ENCODE data around the gene NLRP6.

NLRP6 gene

DNA sequence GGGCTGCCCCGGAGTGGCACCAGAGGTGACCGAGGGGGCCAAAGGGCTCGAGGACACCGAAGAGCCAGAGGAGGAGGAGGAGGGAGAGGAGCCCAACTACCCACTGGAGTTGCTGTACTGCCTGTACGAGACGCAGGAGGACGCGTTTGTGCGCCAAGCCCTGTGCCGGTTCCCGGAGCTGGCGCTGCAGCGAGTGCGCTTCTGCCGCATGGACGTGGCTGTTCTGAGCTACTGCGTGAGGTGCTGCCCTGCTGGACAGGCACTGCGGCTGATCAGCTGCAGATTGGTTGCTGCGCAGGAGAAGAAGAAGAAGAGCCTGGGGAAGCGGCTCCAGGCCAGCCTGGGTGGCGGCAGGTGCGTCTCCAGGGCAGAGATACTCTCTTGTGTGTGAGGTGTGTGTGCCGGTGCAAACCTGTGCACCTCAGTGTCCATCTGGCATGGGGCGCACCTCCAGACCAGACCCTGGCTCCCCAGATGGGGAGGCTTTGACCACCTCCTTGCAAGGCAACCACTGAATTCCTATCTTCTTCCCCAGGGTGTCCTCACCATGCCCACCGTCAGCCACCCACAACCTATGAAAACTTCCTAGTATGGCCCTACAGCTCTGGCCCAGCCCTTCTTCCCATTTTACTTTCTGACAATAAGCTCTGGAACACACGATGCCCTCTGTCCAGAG lies 3.4 kb downstream of the NLRP6 start:
- Histone ChIP-seq H3K79me2 (no peaks in the 10 kb centered on the region), H3K9ac (no peak overlapping the region), H3K4me3 (ENCODE audit: low read depth, low read length) (no peak overlapping the region), H3K27ac (no peak overlapping the region), H3K36me3 (ENCODE audit: control insufficient read depth, insufficient read depth, low read length) (no peaks in the 10 kb centered on the region), H3K4me2 (ENCODE audit: low read length) (no peak overlapping the region), H2AFZ (no peak overlapping the region), H3K9me3 (ENCODE audit: control insufficient read depth, low read length) (no peaks in the 10 kb centered on the region), H3K4me1 (no peaks in the 10 kb centered on the region), H3K27me3 (ENCODE audit: control insufficient read depth, insufficient read depth, low read length) (no peaks in the 10 kb centered on the region)
- TF ChIP-seq, protein P1, sequence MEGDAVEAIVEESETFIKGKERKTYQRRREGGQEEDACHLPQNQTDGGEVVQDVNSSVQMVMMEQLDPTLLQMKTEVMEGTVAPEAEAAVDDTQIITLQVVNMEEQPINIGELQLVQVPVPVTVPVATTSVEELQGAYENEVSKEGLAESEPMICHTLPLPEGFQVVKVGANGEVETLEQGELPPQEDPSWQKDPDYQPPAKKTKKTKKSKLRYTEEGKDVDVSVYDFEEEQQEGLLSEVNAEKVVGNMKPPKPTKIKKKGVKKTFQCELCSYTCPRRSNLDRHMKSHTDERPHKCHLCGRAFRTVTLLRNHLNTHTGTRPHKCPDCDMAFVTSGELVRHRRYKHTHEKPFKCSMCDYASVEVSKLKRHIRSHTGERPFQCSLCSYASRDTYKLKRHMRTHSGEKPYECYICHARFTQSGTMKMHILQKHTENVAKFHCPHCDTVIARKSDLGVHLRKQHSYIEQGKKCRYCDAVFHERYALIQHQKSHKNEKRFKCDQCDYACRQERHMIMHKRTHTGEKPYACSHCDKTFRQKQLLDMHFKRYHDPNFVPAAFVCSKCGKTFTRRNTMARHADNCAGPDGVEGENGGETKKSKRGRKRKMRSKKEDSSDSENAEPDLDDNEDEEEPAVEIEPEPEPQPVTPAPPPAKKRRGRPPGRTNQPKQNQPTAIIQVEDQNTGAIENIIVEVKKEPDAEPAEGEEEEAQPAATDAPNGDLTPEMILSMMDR (IDR thresholded peaks at IDR 0.05), result no peak

DNA sequence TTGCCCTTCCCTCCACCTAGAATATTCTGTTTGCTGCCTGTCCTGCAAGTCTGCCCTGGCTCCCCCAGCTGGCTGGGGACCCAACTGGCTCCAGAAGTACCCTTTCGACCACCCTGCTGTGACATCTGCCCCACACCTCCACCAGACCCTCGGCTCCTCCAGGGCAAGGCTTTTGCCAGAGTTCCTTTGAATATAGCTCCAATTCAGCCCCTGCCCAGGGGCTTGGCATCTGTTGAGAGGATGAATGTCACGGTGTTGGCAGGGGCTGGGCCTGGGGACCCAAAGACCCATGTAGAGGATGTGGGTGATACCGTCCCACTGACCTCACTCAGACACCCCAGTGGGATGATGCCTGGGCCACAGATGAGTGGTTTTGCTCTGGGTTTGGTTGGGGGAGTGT lies 4.0 kb downstream of the NLRP6 start:
- Histone ChIP-seq H3K4me1 (no peaks in the 10 kb centered on the region), H3K27me3 (ENCODE audit: control insufficient read depth, insufficient read depth, low read length) (no peaks in the 10 kb centered on the region), H3K4me3 (ENCODE audit: low read depth, low read length) (no peak overlapping the region), H3K9ac (no peak overlapping the region), H3K27ac (no peak overlapping the region), H3K9me3 (ENCODE audit: control insufficient read depth, low read length) (no peaks in the 10 kb centered on the region), H3K36me3 (ENCODE audit: control insufficient read depth, insufficient read depth, low read length) (no peaks in the 10 kb centered on the region), H3K79me2 (no peaks in the 10 kb centered on the region), H2AFZ (no peak overlapping the region), H3K4me2 (ENCODE audit: low read length) (no peak overlapping the region)
- TF ChIP-seq, protein P1 (IDR thresholded peaks at IDR 0.05), result no peak

DNA sequence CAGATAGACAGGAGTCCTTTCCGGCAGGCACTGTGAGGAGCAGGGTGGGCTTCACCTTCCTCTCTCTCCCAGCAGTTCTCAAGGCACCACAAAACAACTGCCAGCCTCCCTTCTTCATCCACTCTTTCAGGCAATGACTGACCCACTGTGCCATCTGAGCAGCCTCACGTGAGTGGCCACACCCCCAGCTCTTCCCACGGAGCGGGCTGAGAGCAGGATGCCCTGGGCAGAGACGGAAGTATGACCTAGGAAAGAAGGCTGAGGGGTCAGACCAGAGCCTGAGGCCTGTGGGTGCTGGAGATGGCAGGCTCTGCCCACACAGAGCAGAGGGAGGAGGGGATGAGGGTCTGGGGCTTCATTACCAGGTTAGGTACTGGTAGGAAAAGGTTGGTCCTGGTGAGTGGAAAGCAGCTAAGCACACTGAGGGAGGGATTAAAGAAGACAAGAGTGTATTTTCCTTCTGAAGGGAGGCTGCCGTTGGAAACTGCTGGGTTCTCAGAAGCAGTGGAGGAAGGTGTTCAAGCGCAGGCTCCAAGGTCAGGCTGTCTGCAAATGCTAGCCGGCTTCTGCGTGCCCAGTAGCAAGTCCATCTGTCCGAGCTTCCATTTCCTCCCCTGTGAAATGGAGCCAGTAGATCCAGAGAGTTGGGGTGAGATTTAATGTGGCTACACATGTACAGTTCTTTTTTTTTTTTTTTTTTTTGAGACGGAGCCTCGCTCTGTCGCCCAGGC lies 4.6 kb downstream of the NLRP6 start:
- H2AFZ ChIP-seq, result no peak overlapping the region
- H3K4me3 ChIP-seq (ENCODE audit: low read depth, low read length), result no peak overlapping the region
- no peaks in the 10 kb centered on the region for H3K27me3 ChIP-seq (ENCODE audit: control insufficient read depth, insufficient read depth, low read length)
- H3K36me3 ChIP-seq (ENCODE audit: control insufficient read depth, insufficient read depth, low read length), result no peaks in the 10 kb centered on the region
- TF ChIP-seq, protein P1 (IDR thresholded peaks at IDR 0.05), result no peak
- H3K9ac ChIP-seq, result no peak overlapping the region
- no peaks in the 10 kb centered on the region for H3K9me3 ChIP-seq (ENCODE audit: control insufficient read depth, low read length)
- no peak overlapping the region for H3K27ac ChIP-seq
- no peak overlapping the region for H3K4me2 ChIP-seq (ENCODE audit: low read length)
- no peaks in the 10 kb centered on the region for H3K79me2 ChIP-seq
- no peaks in the 10 kb centered on the region for H3K4me1 ChIP-seq

DNA sequence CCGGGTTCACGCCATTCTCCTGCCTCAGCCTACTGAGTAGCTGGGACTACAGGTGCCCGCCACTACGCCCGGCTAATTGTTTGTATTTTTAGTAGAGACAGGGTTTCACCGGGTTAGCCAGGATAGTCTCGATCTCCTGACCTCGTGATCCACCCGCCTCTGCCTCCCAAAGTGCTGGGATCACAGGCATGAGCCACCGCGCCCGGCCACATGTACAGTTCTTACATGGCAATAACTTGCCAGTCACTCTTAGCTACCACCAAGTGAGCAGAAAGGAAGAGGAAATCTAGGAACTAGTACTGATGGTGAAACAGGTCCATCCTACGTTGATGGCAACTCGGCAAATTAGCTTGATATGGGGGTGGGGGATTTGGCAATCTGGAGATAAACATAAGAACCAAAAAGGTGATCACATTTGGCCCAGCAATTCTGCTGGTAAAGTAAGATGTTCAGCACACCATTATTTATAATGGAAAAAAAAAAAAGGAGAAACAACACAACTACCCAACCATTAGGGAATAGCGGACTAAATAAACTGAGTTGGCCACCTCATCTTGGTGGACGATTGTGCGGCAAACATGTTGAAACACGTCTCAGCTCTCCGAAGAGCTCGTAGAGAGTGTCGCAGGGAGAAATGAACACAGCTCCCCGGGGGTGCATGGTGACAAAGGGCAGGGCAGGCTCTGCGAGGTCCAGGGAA lies 5.3 kb downstream of the NLRP6 start:
- H3K9ac ChIP-seq, result no peak overlapping the region
- H3K4me2 ChIP-seq (ENCODE audit: low read length), result no peak overlapping the region
- no peaks in the 10 kb centered on the region for H3K9me3 ChIP-seq (ENCODE audit: control insufficient read depth, low read length)
- H3K4me1 ChIP-seq, result no peaks in the 10 kb centered on the region
- no peaks in the 10 kb centered on the region for H3K27me3 ChIP-seq (ENCODE audit: control insufficient read depth, insufficient read depth, low read length)
- no peak overlapping the region for H3K27ac ChIP-seq
- H2AFZ ChIP-seq, result no peak overlapping the region
- H3K79me2 ChIP-seq, result no peaks in the 10 kb centered on the region
- H3K4me3 ChIP-seq (ENCODE audit: low read depth, low read length), result no peak overlapping the region
- TF ChIP-seq, protein P1 (IDR thresholded peaks at IDR 0.05), result no peak
- no peaks in the 10 kb centered on the region for H3K36me3 ChIP-seq (ENCODE audit: control insufficient read depth, insufficient read depth, low read length)

All from parathyroid adenoma (tissue), 2 donors.